DMS153 treated with DMSO at 0.1 percent for 48 hours (cell line): ENCODE results near the gene TAS1R3.

ENCODE experiments used
- DNase-seq: peaks from one replicate; lab custom pipeline; 2025; ENCODE audit not compliant: unreplicated experiment; lab: John Stamatoyannopoulos, UW

The TAS1R3 gene

GRCh38 chr1:1320666-1321448 is 10.2 kb upstream of the TAS1R3 start:
- DNase-seq, result no peak

GRCh38 chr1:1321477-1321876 is 9.6 kb upstream of the TAS1R3 start:
- DNase-seq, result no peak

DNA sequence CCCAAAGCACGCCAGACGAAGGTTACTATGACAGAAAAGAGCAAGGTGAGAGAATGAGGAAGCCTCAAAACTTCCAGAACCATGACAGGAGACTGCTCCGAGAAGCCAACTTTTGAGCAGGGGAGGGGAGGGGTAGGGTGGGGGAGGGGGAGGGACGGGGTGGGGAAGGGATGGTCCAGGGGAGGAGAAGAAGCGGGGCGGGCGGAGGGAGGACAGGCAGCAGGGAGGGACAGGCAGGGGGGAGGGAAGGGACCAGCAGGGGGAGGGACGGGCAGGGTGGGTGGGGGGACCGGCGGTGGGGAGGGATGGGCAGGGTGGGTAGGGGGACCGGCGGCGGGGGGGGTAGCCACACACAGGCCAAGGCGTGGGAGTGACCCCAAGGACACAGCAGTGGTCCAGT is 8.7 kb upstream of the TAS1R3 start:
- DNase-seq, result no peak

GRCh38 chr1:1322952-1323351 is 8.1 kb upstream of the TAS1R3 start:
- DNase-seq, result no peak

GRCh38 chr1:1324084-1324523 is 7.0 kb upstream of the TAS1R3 start:
- DNase-seq, result no peak

DNA sequence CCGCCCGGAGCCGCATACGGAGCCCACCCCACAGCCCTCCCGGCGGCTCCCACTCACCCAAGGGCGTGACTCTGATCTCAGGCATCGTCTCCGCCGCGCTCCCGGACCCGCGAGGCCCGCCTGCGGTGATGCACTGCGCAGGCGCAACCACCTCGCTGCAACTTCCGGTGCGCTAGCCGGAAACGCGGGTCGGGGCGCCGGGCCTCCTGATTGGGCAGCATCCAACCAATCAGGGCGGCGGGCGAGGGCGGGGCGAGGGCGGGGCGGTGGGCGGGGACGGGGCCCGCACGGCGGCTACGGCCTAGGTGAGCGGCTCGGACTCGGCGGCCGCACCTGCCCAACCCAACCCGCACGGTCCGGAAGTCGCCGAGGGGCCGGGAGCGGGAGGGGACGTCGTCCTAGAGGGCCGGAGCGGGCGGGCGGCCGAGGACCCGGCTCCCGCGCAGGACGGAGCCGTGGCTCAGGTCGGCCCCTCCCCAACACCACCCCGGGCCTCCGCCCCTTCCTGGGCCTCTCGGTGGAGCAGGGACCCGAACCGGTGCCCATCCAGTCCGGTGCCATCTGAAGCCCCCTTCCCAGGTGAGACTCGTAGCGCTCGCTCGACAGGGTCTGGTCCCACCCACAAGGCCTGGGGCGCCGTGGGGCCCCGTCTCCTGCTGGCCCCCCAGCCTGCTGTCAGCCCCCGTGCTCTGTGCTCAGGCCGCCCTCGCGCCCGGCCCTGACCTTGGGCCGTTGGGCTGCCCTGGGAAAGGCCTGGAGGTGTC is 6.4 kb upstream of the TAS1R3 start, which contains the start of the genes CPTP and INTS11:
TSS of gene CPTP (plus strand) at position 279 of the 764 bp plus-strand sequence. CDS start 2,109 bp downstream, outside the sequence.
TSS of gene INTS11 (minus strand) at position 137 of the 764 bp plus-strand sequence. CDS start at position 85, 52 bp downstream.
- peak; percentile 95 for DNase-seq

DNA sequence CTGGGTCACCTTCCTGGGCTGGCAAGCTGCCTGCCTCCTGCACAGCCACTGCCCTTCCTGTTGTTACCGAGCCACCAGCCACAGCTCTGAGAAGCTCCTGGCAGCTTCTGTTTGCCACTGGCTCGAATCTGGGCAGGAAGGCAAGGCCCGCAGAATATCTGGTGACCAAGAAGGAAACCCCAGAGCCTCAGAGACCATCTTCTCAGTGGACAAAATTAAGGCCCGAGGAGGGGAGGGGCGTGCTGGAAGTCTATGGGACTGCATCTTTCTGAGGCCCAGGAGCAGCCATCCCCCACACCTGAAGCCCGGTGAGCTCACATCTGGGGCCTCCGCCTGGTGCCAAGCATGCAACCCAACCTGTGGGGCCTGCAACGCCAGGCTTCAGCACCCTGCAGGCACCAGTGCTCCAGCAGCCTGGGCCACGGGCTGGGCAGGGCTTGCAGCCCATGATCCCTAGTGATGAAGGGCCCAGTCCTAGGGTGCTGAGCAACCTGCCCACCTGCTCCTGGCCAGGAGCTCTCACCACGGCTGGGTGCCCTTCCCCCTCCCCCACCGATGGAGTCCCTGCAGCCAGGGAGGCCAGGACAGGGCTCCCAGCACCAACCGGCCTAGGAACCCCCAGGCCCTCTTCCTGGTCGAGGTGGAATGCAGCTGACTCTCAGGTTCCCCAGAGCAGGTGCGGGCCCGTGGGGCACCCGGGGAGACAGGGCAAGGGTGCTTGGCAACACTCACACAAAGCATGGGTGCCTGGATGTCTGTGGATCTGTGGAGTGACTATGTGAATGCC is 5.6 kb upstream of the TAS1R3 start:
- DNase-seq, result no peak

- no peak for DNase-seq
Observed at GRCh38 chr1:1326075-1326605, 4.9 kb upstream of the TAS1R3 start.

DNA sequence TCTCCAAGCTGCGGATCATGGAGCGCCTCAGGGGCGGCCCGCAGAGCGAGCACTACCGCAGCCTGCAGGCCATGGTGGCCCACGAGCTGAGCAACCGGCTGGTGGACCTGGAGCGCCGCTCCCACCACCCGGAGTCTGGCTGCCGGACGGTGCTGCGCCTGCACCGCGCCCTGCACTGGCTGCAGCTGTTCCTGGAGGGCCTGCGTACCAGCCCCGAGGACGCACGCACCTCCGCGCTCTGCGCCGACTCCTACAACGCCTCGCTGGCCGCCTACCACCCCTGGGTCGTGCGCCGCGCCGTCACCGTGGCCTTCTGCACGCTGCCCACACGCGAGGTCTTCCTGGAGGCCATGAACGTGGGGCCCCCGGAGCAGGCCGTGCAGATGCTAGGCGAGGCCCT is 3.8 kb upstream of the TAS1R3 start:
- DNase-seq, result no peak

- DNase-seq, result no peak
Observed at GRCh38 chr1:1328254-1328653, 2.8 kb upstream of the TAS1R3 start.

DNA sequence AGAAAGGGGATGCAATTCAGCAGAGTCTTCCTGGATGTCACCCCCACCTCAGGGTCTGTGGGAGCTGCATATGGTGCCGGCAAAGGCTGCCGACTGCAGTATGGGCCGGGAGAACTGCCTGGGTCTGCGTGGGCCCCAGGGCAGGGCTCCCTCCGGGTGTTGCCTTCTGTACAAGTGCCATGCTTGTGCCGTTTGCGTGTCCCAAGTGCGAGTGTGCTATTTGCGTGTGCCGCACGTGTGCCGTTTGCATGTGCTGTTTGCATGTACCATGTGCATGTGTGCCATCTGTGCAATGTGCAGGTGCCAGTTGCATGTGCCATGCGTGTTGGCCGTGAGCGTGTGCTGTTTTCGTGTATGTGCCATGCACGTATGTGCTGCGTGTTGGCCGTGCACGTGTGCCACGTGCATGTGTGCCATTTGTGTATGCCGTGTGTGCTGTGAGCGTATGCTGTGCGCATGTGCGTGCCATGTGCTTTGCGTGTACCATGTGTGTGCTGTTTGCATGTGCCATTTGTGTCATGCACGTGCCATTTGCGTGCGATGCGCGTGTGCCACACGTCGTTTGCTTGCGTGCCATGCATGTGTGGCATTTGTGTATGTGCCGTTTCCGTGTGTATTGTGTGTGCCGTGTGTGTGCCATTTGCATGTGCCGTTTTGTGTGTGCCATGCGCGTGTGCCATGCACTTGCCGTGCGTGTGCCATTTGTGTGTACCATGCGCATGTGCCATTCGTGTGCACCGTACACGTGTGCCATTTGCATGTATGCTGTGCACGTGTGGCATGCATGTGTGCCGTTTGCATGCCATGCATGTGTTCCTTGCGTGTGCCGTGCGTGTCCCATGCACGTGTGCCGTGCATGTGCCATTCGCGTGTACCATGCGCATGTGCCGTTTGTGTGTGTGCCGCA is 1.5 kb upstream of the TAS1R3 start:
- DNase-seq, result no peak

GRCh38 chr1:1330366-1331067 is 563 bp upstream of the TAS1R3 start:
- DNase-seq, result no peak

- DNase-seq, result no peak
Observed at GRCh38 chr1:1332031-1332755, 1.1 kb downstream of the TAS1R3 start.

- no peak for DNase-seq
Observed at GRCh38 chr1:1332774-1333480, 1.8 kb downstream of the TAS1R3 start.

DNA sequence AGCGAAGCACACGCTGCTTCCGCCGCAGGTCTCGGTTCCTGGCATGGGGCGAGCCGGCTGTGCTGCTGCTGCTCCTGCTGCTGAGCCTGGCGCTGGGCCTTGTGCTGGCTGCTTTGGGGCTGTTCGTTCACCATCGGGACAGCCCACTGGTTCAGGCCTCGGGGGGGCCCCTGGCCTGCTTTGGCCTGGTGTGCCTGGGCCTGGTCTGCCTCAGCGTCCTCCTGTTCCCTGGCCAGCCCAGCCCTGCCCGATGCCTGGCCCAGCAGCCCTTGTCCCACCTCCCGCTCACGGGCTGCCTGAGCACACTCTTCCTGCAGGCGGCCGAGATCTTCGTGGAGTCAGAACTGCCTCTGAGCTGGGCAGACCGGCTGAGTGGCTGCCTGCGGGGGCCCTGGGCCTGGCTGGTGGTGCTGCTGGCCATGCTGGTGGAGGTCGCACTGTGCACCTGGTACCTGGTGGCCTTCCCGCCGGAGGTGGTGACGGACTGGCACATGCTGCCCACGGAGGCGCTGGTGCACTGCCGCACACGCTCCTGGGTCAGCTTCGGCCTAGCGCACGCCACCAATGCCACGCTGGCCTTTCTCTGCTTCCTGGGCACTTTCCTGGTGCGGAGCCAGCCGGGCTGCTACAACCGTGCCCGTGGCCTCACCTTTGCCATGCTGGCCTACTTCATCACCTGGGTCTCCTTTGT is 2.6 kb downstream of the TAS1R3 start:
- no peak for DNase-seq

DNA sequence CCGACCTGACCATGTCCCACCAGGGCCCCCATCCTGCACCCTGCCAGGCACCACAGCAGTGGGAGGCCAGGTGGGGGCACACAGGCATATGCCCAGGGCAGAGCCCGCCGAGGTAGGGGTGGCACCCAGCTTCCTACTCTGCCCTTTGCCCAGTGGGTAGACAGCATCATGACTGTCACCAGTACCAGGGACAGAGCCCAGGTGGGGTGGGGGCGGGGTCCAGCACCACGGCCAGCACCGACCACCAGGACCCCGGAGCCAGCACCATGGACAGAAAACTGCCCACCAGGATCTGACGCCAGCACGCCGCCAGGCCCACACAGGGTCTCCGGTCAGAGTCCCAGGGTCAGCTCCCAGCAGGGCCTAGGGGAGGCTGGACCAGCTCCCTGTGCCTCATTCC is 3.8 kb downstream of the TAS1R3 start:
- no peak for DNase-seq

DNA sequence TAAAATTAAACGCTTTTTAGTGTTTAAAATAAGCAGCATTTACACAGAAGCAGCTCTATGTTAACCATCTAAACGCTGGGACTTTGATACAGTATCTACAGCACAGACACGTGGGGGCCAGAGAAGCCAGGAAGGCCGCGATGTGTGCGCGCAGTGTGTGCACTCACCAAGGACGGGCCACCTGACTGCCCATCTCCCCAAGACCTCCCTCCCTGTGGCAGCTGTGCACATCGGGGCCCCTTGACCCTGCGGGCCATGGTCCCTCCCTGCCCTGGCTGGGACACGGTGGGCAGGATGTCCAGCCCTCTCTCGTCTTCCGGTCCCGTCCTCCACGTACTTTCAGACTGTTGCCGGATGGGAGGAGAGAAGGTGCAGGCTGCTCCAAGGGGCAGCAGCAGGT is 4.2 kb downstream of the TAS1R3 start:
- no peak for DNase-seq
